Retinal pigment epithelial cell (primary cell): ENCODE results near the gene SAXO1.
A peak's percentile ranks its signal among the peaks of the same experiment; 100 is the strongest.

ENCODE experiments used
- DNase-seq: peaks from one replicate; pipeline ENCODE4 v3.0.0-alpha.2; 2010; ENCODE audit warnings: low read depth
- H3K4me3 ChIP-seq: 2 replicates; pipeline ENCODE4 v1.5.1; 2011; ENCODE audit warnings: mild to moderate bottlenecking, low read length, control low read depth, moderate library complexity
- TF ChIP-seq, protein P1 (sequence below): conservative IDR thresholded peaks from 2 replicates; pipeline ENCODE4 v1.5.1; 2011; ENCODE audit warnings: low read depth, low read length, control low read depth, inconsistent platforms

Gene SAXO1, protein sequence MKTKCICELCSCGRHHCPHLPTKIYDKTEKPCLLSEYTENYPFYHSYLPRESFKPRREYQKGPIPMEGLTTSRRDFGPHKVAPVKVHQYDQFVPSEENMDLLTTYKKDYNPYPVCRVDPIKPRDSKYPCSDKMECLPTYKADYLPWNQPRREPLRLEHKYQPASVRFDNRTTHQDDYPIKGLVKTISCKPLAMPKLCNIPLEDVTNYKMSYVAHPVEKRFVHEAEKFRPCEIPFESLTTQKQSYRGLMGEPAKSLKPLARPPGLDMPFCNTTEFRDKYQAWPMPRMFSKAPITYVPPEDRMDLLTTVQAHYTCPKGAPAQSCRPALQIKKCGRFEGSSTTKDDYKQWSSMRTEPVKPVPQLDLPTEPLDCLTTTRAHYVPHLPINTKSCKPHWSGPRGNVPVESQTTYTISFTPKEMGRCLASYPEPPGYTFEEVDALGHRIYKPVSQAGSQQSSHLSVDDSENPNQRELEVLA

DNA sequence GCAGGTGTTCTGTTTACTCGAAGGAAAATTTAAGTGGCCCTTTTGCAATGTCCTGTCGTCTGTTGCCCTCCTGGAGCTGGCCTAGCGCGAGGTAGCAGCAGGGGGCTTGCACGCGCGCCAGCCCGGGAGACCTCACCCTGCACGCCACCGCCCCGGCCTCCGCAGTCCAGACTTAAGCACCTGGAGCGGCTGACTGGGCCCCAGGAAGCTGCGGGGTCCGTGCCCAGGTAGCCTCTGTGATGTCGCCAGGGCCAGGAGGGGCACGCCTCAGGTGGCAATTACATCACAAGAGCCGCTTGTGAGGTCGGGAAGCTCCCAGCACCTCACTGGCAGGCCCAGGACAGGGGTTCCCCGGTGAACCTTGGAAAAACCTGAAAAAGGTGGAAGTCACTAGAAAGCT, at the start of gene SAXO1:
TSS of gene SAXO1 (minus strand) at position 195 of the 400 bp plus-strand sequence. CDS start 301 bp downstream, outside the sequence.
- no peak for DNase-seq
- no peak within 1 kb of the TSS for H3K4me3 ChIP-seq
- TF ChIP-seq, protein P1, sequence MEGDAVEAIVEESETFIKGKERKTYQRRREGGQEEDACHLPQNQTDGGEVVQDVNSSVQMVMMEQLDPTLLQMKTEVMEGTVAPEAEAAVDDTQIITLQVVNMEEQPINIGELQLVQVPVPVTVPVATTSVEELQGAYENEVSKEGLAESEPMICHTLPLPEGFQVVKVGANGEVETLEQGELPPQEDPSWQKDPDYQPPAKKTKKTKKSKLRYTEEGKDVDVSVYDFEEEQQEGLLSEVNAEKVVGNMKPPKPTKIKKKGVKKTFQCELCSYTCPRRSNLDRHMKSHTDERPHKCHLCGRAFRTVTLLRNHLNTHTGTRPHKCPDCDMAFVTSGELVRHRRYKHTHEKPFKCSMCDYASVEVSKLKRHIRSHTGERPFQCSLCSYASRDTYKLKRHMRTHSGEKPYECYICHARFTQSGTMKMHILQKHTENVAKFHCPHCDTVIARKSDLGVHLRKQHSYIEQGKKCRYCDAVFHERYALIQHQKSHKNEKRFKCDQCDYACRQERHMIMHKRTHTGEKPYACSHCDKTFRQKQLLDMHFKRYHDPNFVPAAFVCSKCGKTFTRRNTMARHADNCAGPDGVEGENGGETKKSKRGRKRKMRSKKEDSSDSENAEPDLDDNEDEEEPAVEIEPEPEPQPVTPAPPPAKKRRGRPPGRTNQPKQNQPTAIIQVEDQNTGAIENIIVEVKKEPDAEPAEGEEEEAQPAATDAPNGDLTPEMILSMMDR, result no peak

DNA sequence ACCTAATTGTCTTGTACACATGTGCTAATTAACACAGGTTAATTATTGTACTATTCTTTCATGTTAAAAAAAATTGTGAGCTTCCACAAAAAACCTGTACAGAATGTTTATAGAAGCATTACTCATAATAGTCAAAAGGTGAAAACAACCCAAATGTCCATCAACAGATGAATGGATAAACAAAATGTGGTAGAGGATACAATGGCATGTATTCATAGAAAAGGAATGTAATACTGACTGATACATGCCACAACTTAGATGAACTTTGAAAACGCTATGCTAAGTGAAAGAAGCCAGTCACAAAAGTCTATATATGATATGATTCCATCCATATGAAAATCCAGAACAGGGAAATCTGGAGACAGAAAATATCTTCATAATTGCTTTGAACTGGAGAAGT, 41.8 kb upstream of the SAXO1 start:
- TF ChIP-seq, protein P1, result no peak
- no peak for DNase-seq
- no peak overlapping the region for H3K4me3 ChIP-seq

DNA sequence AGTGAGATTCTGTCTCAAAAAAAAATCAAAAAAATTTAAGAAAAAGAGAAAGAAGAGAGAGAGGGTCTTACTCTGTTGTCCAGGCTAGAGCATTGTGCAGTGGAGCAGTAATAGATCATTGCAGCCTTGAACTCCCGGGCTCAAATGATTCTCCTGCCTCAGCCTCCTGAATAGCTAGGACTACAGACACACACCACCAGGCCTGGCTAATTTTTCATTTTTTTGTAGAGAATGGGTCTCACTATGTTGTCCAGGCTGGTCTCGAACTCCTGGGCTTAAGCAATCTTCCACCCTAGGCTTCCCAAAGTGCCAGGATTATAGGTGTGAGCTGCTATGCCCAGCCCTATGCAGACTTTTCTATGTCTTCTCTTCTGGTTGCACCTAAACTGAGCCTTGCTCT, 41.2 kb upstream of the SAXO1 start:
- no peak for DNase-seq
- TF ChIP-seq, protein P1, result no peak
- H3K4me3 ChIP-seq, result no peak overlapping the region

- H3K4me3 ChIP-seq, result no peak overlapping the region
- DNase-seq, result no peak
- TF ChIP-seq, protein P1, result no peak
These were observed 24.0 kb upstream of the SAXO1 start for GRCh38 chr9:19057033-19057432.

DNA sequence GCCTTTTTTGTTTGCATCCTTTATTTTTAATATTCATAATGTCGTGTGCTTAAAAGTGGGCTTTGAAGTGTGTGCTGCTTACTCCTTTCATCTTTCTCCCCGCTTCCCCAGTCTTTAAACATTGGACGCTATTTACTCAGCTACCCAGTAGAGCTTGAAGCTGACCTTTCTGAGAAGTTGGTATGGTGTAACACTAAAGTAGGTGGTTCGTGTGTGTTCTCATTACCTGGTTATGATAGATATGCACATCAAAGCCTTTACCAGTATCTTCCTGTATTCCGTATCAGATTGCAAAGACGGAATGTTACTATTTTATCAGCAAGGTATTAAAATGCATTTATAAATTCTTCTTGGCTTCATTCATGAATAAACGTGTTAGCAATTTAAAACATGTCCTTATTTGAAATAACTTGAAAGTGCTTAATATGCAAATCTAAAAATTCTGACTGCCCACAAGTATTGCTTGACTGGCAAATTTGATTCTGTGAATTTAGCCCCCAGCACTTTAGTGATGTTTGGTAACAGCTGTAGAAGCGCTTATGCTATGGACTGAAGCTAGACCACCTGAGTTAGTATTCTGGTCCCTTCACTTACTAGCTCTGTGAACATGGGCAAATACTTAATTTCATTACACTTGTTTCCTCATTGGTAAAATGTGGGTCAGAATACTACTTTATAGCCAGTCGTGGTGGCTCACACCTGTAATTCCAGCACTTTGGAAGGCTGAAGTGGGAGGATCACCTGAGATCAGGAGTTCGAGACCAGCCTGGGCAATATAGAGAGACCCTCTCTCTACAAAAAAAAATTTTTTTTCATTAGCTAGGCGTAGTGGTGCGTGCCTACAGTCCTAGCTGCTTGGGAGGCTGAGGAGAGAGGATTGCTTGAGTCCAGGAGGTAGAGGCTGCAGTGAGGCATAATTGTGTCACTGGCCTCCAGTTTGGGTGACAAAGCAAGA, 17.9 kb upstream of the SAXO1 start:
- peak overlapping the region; percentile 89 for H3K4me3 ChIP-seq
- TF ChIP-seq, protein P1, result no peak
- no peak for DNase-seq

DNA sequence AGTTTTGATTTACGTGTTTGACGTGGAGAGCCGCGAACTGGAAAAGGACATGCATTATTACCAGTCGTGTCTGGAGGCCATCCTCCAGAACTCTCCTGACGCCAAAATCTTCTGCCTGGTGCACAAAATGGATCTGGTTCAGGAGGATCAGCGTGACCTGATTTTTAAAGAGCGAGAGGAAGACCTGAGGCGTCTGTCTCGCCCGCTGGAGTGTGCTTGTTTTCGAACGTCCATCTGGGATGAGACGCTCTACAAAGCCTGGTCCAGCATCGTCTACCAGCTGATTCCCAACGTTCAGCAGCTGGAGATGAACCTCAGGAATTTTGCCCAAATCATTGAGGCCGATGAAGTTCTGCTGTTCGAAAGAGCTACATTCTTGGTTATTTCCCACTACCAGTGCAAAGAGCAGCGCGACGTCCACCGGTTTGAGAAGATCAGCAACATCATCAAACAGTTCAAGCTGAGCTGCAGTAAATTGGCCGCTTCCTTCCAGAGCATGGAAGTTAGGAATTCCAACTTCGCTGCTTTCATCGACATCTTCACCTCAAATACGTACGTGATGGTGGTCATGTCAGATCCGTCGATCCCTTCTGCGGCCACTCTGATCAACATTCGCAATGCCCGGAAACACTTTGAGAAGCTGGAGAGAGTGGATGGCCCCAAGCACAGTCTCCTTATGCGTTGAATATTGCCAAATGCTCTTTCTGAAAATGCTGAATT, 17.1 kb upstream of the SAXO1 start:
- TF ChIP-seq, protein P1, result no peak
- DNase-seq, result no peak
- H3K4me3 ChIP-seq, result peak overlapping the region; percentile 89
